NCI-H1694 treated with DMSO at 0.1 percent for 48 hours (cell line): ENCODE measurements around the gene ABCA5.

Experiments
- DNase-seq: peaks from one replicate; lab custom pipeline; 2025; lab: John Stamatoyannopoulos, UW

Gene ABCA5

GRCh38 chr17:69268543-69269014 lies 58.4 kb downstream of the ABCA5 start:
- DNase-seq: no peak

GRCh38 chr17:69267219-69267618 lies 59.7 kb downstream of the ABCA5 start:
- no peak for DNase-seq

GRCh38 chr17:69265873-69266272 lies 61.1 kb downstream of the ABCA5 start:
- no peak for DNase-seq

- DNase-seq: no peak
These were observed 72.7 kb downstream of the ABCA5 start for GRCh38 chr17:69254187-69254586.

GRCh38 chr17:69250641-69251040 lies 76.3 kb downstream of the ABCA5 start:
- no peak for DNase-seq

- peak; percentile 61 for DNase-seq
These were observed 80.1 kb downstream of the ABCA5 start for GRCh38 chr17:69246726-69247375.

- DNase-seq: no peak
These were observed 80.7 kb downstream of the ABCA5 start for GRCh38 chr17:69246202-69246601.

- no peak for DNase-seq
These were observed 81.3 kb downstream of the ABCA5 start for GRCh38 chr17:69245617-69246016.

- no peak for DNase-seq
These were observed 87.0 kb downstream of the ABCA5 start for GRCh38 chr17:69239611-69240600.

GRCh38 chr17:69236946-69237345 lies 90.0 kb downstream of the ABCA5 start:
- no peak for DNase-seq

- no peak for DNase-seq
These were observed 90.5 kb downstream of the ABCA5 start for GRCh38 chr17:69236464-69236863.

GRCh38 chr17:69235338-69236058 lies 91.4 kb downstream of the ABCA5 start:
- DNase-seq: peak; percentile 65

- DNase-seq: no peak
These were observed 94.3 kb downstream of the ABCA5 start for GRCh38 chr17:69232650-69233049.

GRCh38 chr17:69231521-69231920 lies 95.4 kb downstream of the ABCA5 start:
- DNase-seq: no peak

- no peak for DNase-seq
These were observed 96.0 kb downstream of the ABCA5 start for GRCh38 chr17:69230939-69231338.

- DNase-seq: no peak
These were observed 98.4 kb downstream of the ABCA5 start, which contains the start of gene ABCA10 for GRCh38 chr17:69228576-69228975. Gene ABCA10 (minus strand): TSS chr17:69228824. CDS start chr17:69225358, 3,466 bp downstream.

- no peak for DNase-seq
These were observed 98.9 kb downstream of the ABCA5 start for GRCh38 chr17:69228018-69228417.

GRCh38 chr17:69227541-69227940 lies 99.4 kb downstream of the ABCA5 start:
- DNase-seq: no peak

- DNase-seq: no peak
These were observed 103.1 kb downstream of the ABCA5 start for GRCh38 chr17:69223809-69224208.

- no peak for DNase-seq
These were observed 104.2 kb downstream of the ABCA5 start for GRCh38 chr17:69222707-69223258.

GRCh38 chr17:69220098-69220497 lies 106.8 kb downstream of the ABCA5 start:
- DNase-seq: no peak

- DNase-seq: no peak
These were observed 107.9 kb downstream of the ABCA5 start for GRCh38 chr17:69218986-69219385.
